Lung (tissue), 16 donors: ENCODE results near the gene TOMM5. TPM values are rescaled to one million over a fixed set of nuclear protein-coding genes. Genes with fewer than 3 reads are reported as not detected.
A peak's percentile ranks its signal among the peaks of the same experiment; 100 is the strongest.

Experiments
- ATAC-seq: fragments of 200-7000 bp; cut with Tn5 transposase; one replicate; pipeline ENCODE4 v1.9.1; 2020; ENCODE audit warnings: moderate number of reproducible peaks; ENCODE audit not compliant: insufficient read depth, low FRiP score
- DNase-seq, 3 donors: peaks; one replicate each; pipeline ENCODE4 v3.0.0-alpha.2; 2013 to 2017
- H3K27ac ChIP-seq, 2 donors: one replicate each; pipeline ENCODE4 v1.5.1; 2013; ENCODE audit warnings: mild to moderate bottlenecking in 2 of 2, moderate library complexity in 2 of 2, control low read depth in 1 of 2, inconsistent platforms in 1 of 2, low read depth in 1 of 2, low read length in 1 of 2
- H3K27me3 ChIP-seq, 3 donors: one replicate each; pipeline ENCODE4 v1.5.1; 2013; ENCODE audit warnings: low read length in 2 of 3; ENCODE audit not compliant: control insufficient read depth in 3 of 3, insufficient read depth in 3 of 3
- H3K36me3 ChIP-seq, 4 donors: one replicate each; pipeline ENCODE4 v1.5.1; 2013; ENCODE audit warnings: low read length in 4 of 4, mild to moderate bottlenecking in 1 of 4, moderate library complexity in 1 of 4; ENCODE audit not compliant: control insufficient read depth in 4 of 4, insufficient read depth in 4 of 4
- H3K4me1 ChIP-seq, 5 donors: one replicate each; pipeline ENCODE4 v1.5.1; 2013; ENCODE audit warnings: low read length in 5 of 5, mild to moderate bottlenecking in 2 of 5, moderate library complexity in 1 of 5; ENCODE audit not compliant: control insufficient read depth in 5 of 5, insufficient read depth in 5 of 5
- H3K4me3 ChIP-seq: one replicate; pipeline ENCODE4 v1.5.1; 2013; ENCODE audit warnings: mild to moderate bottlenecking, control low read depth, moderate library complexity
- H3K9ac ChIP-seq, 2 donors: one replicate each; pipeline ENCODE4 v1.5.1; 2013; ENCODE audit warnings: low read length in 2 of 2, control low read depth in 1 of 2; ENCODE audit not compliant: insufficient read depth in 1 of 2
- H3K9me3 ChIP-seq, 4 donors: one replicate each; pipeline ENCODE4 v1.5.1; 2013; ENCODE audit warnings: low read length in 3 of 4, mild to moderate bottlenecking in 1 of 4, moderate library complexity in 1 of 4; ENCODE audit not compliant: control insufficient read depth in 4 of 4, insufficient read depth in 3 of 4
- CTCF ChIP-seq: IDR thresholded peaks from 2 replicates; pipeline ENCODE4 v1.5.1; 2012; ENCODE audit warnings: mild to moderate bottlenecking; ENCODE audit errors: control extremely low read depth, extremely low read depth
- WGBS, 2 donors: extraction: QIAGEN DNeasy Blood & Tissue Kit; methylation state at CpG; one replicate each; pipeline ENCODE4 v1.1.7; 2013; 5-methylcytosine and 5-hydroxymethylcytosine counted together
- long read RNA-seq, 5 donors: transcript quantifications; one replicate each; lab custom pipeline, GENCODE V29; 2026
- polyA plus RNA-seq, 2 donors: library from polyadenylated mRNA; stranded (reverse); fragments of 200-250 nt; gene quantifications; one replicate each; pipeline ENCODE4 v1.2.1, GENCODE V29; 2013
- total RNA-seq, 2 donors: library from RNA; depleted of rRNA in 1 of 2; stranded (reverse); fragments of >200 nt in 1 of 2; gene quantifications; one replicate each; pipeline ENCODE4 v1.2.1, GENCODE V29; 2014 to 2021
- donor health status: control.
- donor health status: control.
- donor health status: Bipolar disorder and iron deficiency.
- donor health status: healthy.
- donor health status: DM: yes; HTN: yes; CAD: no.

Gene TOMM5
- total RNA-seq, result 10 to 100 TPM; 66.7 to 76.5 TPM
- 100 to 1,000 TPM; 103 to 132 TPM for polyA plus RNA-seq
- long read RNA-seq, donor 1, transcript TOMM5-201 (2 exons, 751 nt), result major isoform, 110 of 112 reads
- long read RNA-seq, donor 1, partial matches to known transcripts, result 0 of 112 reads
- long read RNA-seq, donor 1, other reads (novel, unspliced or antisense), result 0 of 112 reads
- long read RNA-seq, donor 2, transcript TOMM5-201 (2 exons, 751 nt), result major isoform, 53 of 61 reads
- long read RNA-seq, donor 2, partial matches to known transcripts, result 8 of 61 reads
- long read RNA-seq, donor 2, other reads (novel, unspliced or antisense), result 0 of 61 reads
- long read RNA-seq, donor 3, transcript TOMM5-201 (2 exons, 751 nt), result major isoform, 68 of 70 reads
- long read RNA-seq, donor 3, partial matches to known transcripts, result 0 of 70 reads
- long read RNA-seq, donor 3, other reads (novel, unspliced or antisense), result 0 of 70 reads
- long read RNA-seq, donor 4, transcript TOMM5-201 (2 exons, 751 nt), result major isoform, 67 of 67 reads
- long read RNA-seq, donor 4, partial matches to known transcripts, result 0 of 67 reads
- long read RNA-seq, donor 4, other reads (novel, unspliced or antisense), result 0 of 67 reads
- long read RNA-seq, donor 5, transcript TOMM5-201 (2 exons, 751 nt), result major isoform, 171 of 172 reads
- long read RNA-seq, donor 5, partial matches to known transcripts, result 0 of 172 reads
- long read RNA-seq, donor 5, other reads (novel, unspliced or antisense), result 0 of 172 reads

DNA sequence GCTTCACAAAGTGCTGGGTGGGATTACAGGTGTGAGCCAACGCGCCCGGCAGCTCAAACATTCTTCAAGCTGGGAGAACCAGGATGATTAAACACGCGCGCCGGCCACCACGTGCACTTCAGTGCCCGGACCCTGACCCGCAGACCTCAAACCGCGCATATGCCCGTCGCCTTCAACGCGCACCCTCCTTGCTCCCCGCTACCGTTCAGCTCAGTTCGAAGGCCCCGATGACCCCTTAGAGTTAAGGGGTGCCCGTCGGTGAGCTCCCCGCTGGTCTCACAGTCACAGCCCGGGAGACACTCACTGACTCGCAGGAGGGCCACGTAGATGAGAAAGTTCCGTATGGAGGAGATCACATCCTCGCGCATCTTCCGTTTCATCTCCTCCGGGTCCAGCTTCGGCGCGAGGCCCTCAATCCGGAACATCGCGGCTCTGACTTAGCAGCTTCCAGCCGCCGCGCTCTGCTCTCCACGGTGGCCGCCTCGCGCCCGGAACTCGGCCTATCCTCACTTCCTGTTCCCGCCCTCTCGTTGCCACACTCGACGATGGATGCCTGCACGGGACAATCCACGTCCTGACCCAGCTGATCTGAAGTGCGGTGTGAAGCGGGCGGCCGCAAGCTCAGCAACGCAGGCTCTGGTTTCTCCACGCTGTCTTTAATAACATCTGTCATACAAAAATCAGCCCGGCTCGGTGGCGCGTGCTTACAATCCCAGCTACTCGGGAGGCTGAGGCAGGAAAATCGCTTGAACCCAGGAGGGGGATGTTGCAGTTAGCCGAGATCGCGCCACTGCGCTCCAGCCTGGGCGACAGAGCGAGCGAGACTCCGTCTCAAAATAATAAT, at the start of gene TOMM5:
TSS of gene TOMM5 (minus strand) at position 490 of the 844 bp plus-strand sequence. CDS start at position 425, 65 bp downstream.
- peaks cover 0 to 15% (median 4%) of the 10 kb centered on the region in 3 donors for H3K27me3 ChIP-seq
- peak within 1 kb of the TSS; percentile 94 for H3K4me3 ChIP-seq
- peak within 1 kb of the TSS; percentile 71 to 85 for H3K27ac ChIP-seq
- peaks cover 4 to 13% (median 8%) of the 10 kb centered on the region in 5 donors for H3K4me1 ChIP-seq
- peak; percentile 97 for ATAC-seq
- TF ChIP-seq CTCF, result no peak
- WGBS, 2 donors, result 0 to 1% methylated on average over 72 of the region's 72 CpGs
- H3K9me3 ChIP-seq, result no peaks in the 10 kb centered on the region
- DNase-seq, result peak; percentile 93 to 96 (median 95)
- peaks cover 3 to 8% (median 5%) of the 10 kb centered on the region in 4 donors for H3K36me3 ChIP-seq
- H3K9ac ChIP-seq, result peak within 1 kb of the TSS; percentile 58 to 79

- no peak overlapping the region for H3K4me3 ChIP-seq
- TF ChIP-seq CTCF, result no peak
- no peaks in the 10 kb centered on the region for H3K4me1 ChIP-seq
- H3K36me3 ChIP-seq, result no peaks in the 10 kb centered on the region
- H3K27ac ChIP-seq, result no peak overlapping the region
- H3K9ac ChIP-seq, result no peak overlapping the region
- H3K9me3 ChIP-seq, result peaks cover 0 to 1% (median 0%) of the 10 kb centered on the region in 4 donors
- 82 to 94% methylated on average over 3 of the region's 3 CpGs for WGBS, 2 donors
- no peak for ATAC-seq
- peaks cover 5 to 20% (median 6%) of the 10 kb centered on the region in 3 donors for H3K27me3 ChIP-seq
- no peak for DNase-seq
These were observed 48.9 kb upstream of the TOMM5 start for GRCh38 chr9:37641331-37641730.

GRCh38 chr9:37640246-37640645, 47.8 kb upstream of the TOMM5 start:
- TF ChIP-seq CTCF, result no peak
- 69 to 81% methylated on average over 3 of the region's 3 CpGs for WGBS, 2 donors
- H3K4me3 ChIP-seq, result no peak overlapping the region

More at GRCh38 chr9:37640246-37640645, 47.8 kb upstream of the TOMM5 start:
- peaks cover 0 to 3% (median 0%) of the 10 kb centered on the region in 4 donors for H3K9me3 ChIP-seq
- no peaks in the 10 kb centered on the region for H3K4me1 ChIP-seq
- H3K9ac ChIP-seq, result no peak overlapping the region
- no peak overlapping the region for H3K27ac ChIP-seq
- H3K27me3 ChIP-seq, result peaks cover 5 to 11% (median 6%) of the 10 kb centered on the region in 3 donors
- no peak for DNase-seq
- no peak for ATAC-seq
- H3K36me3 ChIP-seq, result no peaks in the 10 kb centered on the region
